Non-pigmented ciliary epithelial cell (primary cell): Measurements from ENCODE around the gene PSD4.

Experiments
- DNase-seq: peaks from one replicate; pipeline ENCODE4 v3.0.0-alpha.2; 2010; ENCODE audit warnings: low read depth

PSD4 gene

GRCh38 chr2:113173542-113174375 lies at the start of gene PSD4:
PSD4 (plus strand) TSS chr2:113173971; CDS start chr2:113182457, 8,486 bp downstream.
- DNase-seq: no peak

- no peak for DNase-seq
These were observed 49.4 kb upstream of the PSD4 start for GRCh38 chr2:113124181-113124961.

GRCh38 chr2:113124984-113125855 lies 48.6 kb upstream of the PSD4 start:
- DNase-seq: no peak

- DNase-seq: no peak
These were observed 46.7 kb upstream of the PSD4 start, which contains the start of gene IL1RN for GRCh38 chr2:113126845-113127645. IL1RN (plus strand) TSS chr2:113127598; CDS start chr2:113127625, 27 bp downstream.

- no peak for DNase-seq
These were observed 45.9 kb upstream of the PSD4 start for GRCh38 chr2:113127646-113128570.

GRCh38 chr2:113129519-113130078 lies 44.2 kb upstream of the PSD4 start:
- DNase-seq: no peak

- no peak for DNase-seq
These were observed 42.2 kb upstream of the PSD4 start for GRCh38 chr2:113131352-113132185.

GRCh38 chr2:113132414-113133021 lies 41.3 kb upstream of the PSD4 start:
- DNase-seq: no peak

- DNase-seq: no peak
These were observed 39.8 kb upstream of the PSD4 start for GRCh38 chr2:113133704-113134598.

- DNase-seq: no peak
These were observed 39.1 kb upstream of the PSD4 start for GRCh38 chr2:113134717-113135116.

GRCh38 chr2:113135317-113135716 lies 38.5 kb upstream of the PSD4 start:
- DNase-seq: no peak

- DNase-seq: no peak
These were observed 36.7 kb upstream of the PSD4 start for GRCh38 chr2:113136828-113137775.

GRCh38 chr2:113137827-113138226 lies 35.9 kb upstream of the PSD4 start:
- no peak for DNase-seq

GRCh38 chr2:113138428-113139322 lies 35.1 kb upstream of the PSD4 start:
- peak; percentile 38 for DNase-seq

GRCh38 chr2:113141451-113141850 lies 32.3 kb upstream of the PSD4 start:
- DNase-seq: no peak
